ENCODE data around the gene RACK1. TPM values are rescaled to one million over a fixed set of nuclear protein-coding genes. Genes with fewer than 3 reads are reported as not detected.

The RACK1 gene
- polyA plus RNA-seq, 1 of the 3 experiments (the other 2 are of a cell fraction) = 4,715 TPM

GRCh38 chr5:181218795-181219124, 24.9 kb downstream of the RACK1 start:
- H3K27me3 ChIP-seq (ENCODE audit: insufficient read depth) = no peaks in the 10 kb centered on the region
- no peak overlapping the region; the same call in 1 of the 2 replicates for H3K9ac ChIP-seq
- WGBS (ENCODE audit: low lambda C conversion rate) = 25% methylated on average over 10 of the region's 10 CpGs
- peaks cover 54% of the 10 kb centered on the region for H3F3A ChIP-seq (replicated peaks; ENCODE audit: insufficient read depth)
- ChIA-PET POLR2A (no interaction called here), CTCF (no interaction called here)
- peaks cover 2% of the 10 kb centered on the region for H3K79me2 ChIP-seq (ENCODE audit: insufficient read depth)
- peak overlapping the region; percentile 90 for H2AFZ ChIP-seq (ENCODE audit: low read depth)
- H3K27ac ChIP-seq (ENCODE audit: low read depth in 2 of 2, low read length in 1 of 2) = peak overlapping the region in 1 of 2 experiments; percentile 60; a peak in 2 of 4 replicates
- DNase-seq = no peak
- no peaks in the 10 kb centered on the region for H3K9me2 ChIP-seq
- H3K36me3 ChIP-seq (replicated peaks in 1 of 2; ENCODE audit: control insufficient read depth in 1 of 2, insufficient read depth in 2 of 2, low read length in 1 of 2) = no peaks in the 10 kb centered on the region
- no peaks in the 10 kb centered on the region for H3K9me3 ChIP-seq
- peaks cover 5% of the 10 kb centered on the region for H4K20me1 ChIP-seq (ENCODE audit: insufficient read depth)
- peak overlapping the region; percentile 38 to 58 for H3K4me3 ChIP-seq (ENCODE audit: low read depth in 2 of 2, low read length in 1 of 2)
- H3K4me2 ChIP-seq = peak overlapping the region; percentile 90
- TF ChIP-seq FOXJ3 (CRISPR knock-in tag; IDR thresholded peaks at IDR 0.05) (no peak), NRF1 (IDR thresholded peaks at IDR 0.05; ENCODE audit: low read depth, low read length) (no peak), RFX5 (IDR thresholded peaks at IDR 0.05; ENCODE audit: low read length) (no peak), USF1 (IDR thresholded peaks at IDR 0.05; ENCODE audit: borderline replicate concordance, low read depth) (no peak), SMC3 (IDR thresholded peaks at IDR 0.05; ENCODE audit: low read depth, low read length) (no peak), EZH2phosphoT487 (IDR thresholded peaks at IDR 0.05; ENCODE audit: borderline replicate concordance, low read depth) (no peak), MAX (IDR thresholded peaks at IDR 0.05; ENCODE audit: low read depth) (no peak), TEAD4 (IDR thresholded peaks at IDR 0.05; ENCODE audit: borderline replicate concordance, insufficient read depth) (no peak), IRF3 (IDR thresholded peaks at IDR 0.05; ENCODE audit: low read depth, low read length) (no peak), ELF1 (IDR thresholded peaks at IDR 0.05) (no peak), YY1 (IDR thresholded peaks at IDR 0.05; ENCODE audit: low read depth) (no peak), SIN3A (IDR thresholded peaks at IDR 0.05; ENCODE audit: borderline replicate concordance, low read depth, low read length) (no peak), RAD21 (IDR thresholded peaks at IDR 0.05; ENCODE audit: low read length) (no peak), RCOR1 (IDR thresholded peaks at IDR 0.05; ENCODE audit: low read length) (no peak), FOXM1 (IDR thresholded peaks at IDR 0.05; ENCODE audit: low read depth) (no peak), GABPA (IDR thresholded peaks at IDR 0.05; ENCODE audit: low read depth) (no peak), POLR2AphosphoS5 (IDR thresholded peaks at IDR 0.05; ENCODE audit: low read depth, low read length) (no peak), JUND (IDR thresholded peaks at IDR 0.05) (no peak)
- peaks cover 0 to 16% of the 10 kb centered on the region in 2 experiments; a peak in 1 of 4 replicates for H3K4me1 ChIP-seq (ENCODE audit: control insufficient read depth in 1 of 2, insufficient read depth in 2 of 2, low read depth in 1 of 2, low read length in 1 of 2)

- WGBS (ENCODE audit: low lambda C conversion rate) = 7% methylated on average over 13 of the region's 13 CpGs
- H3K27me3 ChIP-seq (ENCODE audit: insufficient read depth) = no peaks in the 10 kb centered on the region
- TF ChIP-seq NRF1 (IDR thresholded peaks at IDR 0.05; ENCODE audit: low read depth, low read length) (no peak), FOXM1 (IDR thresholded peaks at IDR 0.05; ENCODE audit: low read depth) (no peak), TEAD4 (IDR thresholded peaks at IDR 0.05; ENCODE audit: borderline replicate concordance, insufficient read depth) (no peak), GABPA (IDR thresholded peaks at IDR 0.05; ENCODE audit: low read depth) (no peak), SMC3 (IDR thresholded peaks at IDR 0.05; ENCODE audit: low read depth, low read length) (no peak), FOSL2 (IDR thresholded peaks at IDR 0.05; ENCODE audit: borderline replicate concordance, low read depth) (no peak), EZH2phosphoT487 (IDR thresholded peaks at IDR 0.05; ENCODE audit: borderline replicate concordance, low read depth) (no peak), TCF12 (IDR thresholded peaks at IDR 0.05) (no peak), EP300 (IDR thresholded peaks at IDR 0.05; ENCODE audit: borderline replicate concordance in 1 of 2, low read depth in 1 of 2, low read length in 1 of 2) (no peak), RAD21 (IDR thresholded peaks at IDR 0.05; ENCODE audit: low read length) (no peak), CTCF (IDR thresholded peaks at IDR 0.05) (no peak; the same call in 1 of the 2 replicates)
- H3K79me2 ChIP-seq (ENCODE audit: insufficient read depth) = no peaks in the 10 kb centered on the region
- H2AFZ ChIP-seq (ENCODE audit: low read depth) = peak overlapping the region; percentile 75; the same call in 1 of the 2 replicates
- peak overlapping the region; percentile 8; the same call in 1 of the 2 replicates for H3K9ac ChIP-seq
- ChIA-PET POLR2A (no interaction called here), CTCF (interaction anchor here (0.8 to 2.2 kb wide), 6 partner anchors 13 to 33 kb away, joined by 3 to 6 read pairs (median 4); partner anchors contain the start of gene TRIM7)
- no peaks in the 10 kb centered on the region for H3K9me3 ChIP-seq
- no peak for DNase-seq
- H3K27ac ChIP-seq (ENCODE audit: low read depth in 2 of 2, low read length in 1 of 2) = peak overlapping the region; percentile 54 to 60
- H3K4me3 ChIP-seq (ENCODE audit: low read depth in 2 of 2, low read length in 1 of 2) = peak overlapping the region; percentile 52 to 58
- H3F3A ChIP-seq (replicated peaks; ENCODE audit: insufficient read depth) = peaks cover 49% of the 10 kb centered on the region
- H3K36me3 ChIP-seq (replicated peaks in 1 of 2; ENCODE audit: control insufficient read depth in 1 of 2, insufficient read depth in 2 of 2, low read length in 1 of 2) = no peaks in the 10 kb centered on the region
- H3K4me2 ChIP-seq = peak overlapping the region; percentile 90
- peaks cover 0 to 16% of the 10 kb centered on the region in 2 experiments; a peak in 1 of 4 replicates for H3K4me1 ChIP-seq (ENCODE audit: control insufficient read depth in 1 of 2, insufficient read depth in 2 of 2, low read depth in 1 of 2, low read length in 1 of 2)
- H4K20me1 ChIP-seq (ENCODE audit: insufficient read depth) = peaks cover 5% of the 10 kb centered on the region
- H3K9me2 ChIP-seq = no peaks in the 10 kb centered on the region
Measured at GRCh38 chr5:181217803-181218062, 26.0 kb downstream of the RACK1 start.
